Suprapubic skin (tissue), 3 donors: ENCODE results near the gene RSBN1L.

Source experiments
- POLR2A ChIP-seq, 2 donors: fragments of 450-650 bp; IDR thresholded peaks; one replicate each; pipeline ENCODE4 v1.6.1; 2017; ENCODE audit warnings: antibody characterized with exemption in 2 of 2, mild to moderate bottlenecking in 2 of 2, moderate library complexity in 2 of 2
- TF ChIP-seq, protein P1 (sequence below), 2 donors: fragments of 200-600 bp in 1 of 2; fragments of 450-650 bp in 1 of 2; sonication (generic) in 1 of 2; IDR thresholded peaks; one replicate each; pipeline ENCODE4 v1.5.1; 2016 to 2019; ENCODE audit warnings: antibody characterized with exemption in 2 of 2, mild to moderate bottlenecking in 1 of 2, moderate library complexity in 1 of 2

DNA sequence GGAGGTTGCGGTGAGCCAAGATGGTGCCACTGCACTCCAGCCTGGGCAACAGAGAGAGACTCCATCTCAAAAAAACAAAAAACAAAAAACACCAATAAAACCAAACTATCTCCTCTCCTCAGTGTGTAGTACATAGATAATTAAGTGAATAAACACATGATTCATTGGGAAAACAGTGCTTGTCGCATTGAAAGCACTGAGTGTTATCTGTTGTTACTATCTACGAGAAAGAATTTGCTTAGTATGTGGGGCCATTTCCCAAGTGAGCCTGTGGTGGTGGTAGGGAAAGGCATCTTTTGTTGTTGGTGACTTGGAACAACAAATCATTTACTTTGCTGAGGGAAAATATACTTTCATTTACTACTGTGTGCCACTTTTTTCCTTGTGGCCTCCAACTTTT is 42.6 kb downstream of the RSBN1L start:
- TF ChIP-seq, protein P1, sequence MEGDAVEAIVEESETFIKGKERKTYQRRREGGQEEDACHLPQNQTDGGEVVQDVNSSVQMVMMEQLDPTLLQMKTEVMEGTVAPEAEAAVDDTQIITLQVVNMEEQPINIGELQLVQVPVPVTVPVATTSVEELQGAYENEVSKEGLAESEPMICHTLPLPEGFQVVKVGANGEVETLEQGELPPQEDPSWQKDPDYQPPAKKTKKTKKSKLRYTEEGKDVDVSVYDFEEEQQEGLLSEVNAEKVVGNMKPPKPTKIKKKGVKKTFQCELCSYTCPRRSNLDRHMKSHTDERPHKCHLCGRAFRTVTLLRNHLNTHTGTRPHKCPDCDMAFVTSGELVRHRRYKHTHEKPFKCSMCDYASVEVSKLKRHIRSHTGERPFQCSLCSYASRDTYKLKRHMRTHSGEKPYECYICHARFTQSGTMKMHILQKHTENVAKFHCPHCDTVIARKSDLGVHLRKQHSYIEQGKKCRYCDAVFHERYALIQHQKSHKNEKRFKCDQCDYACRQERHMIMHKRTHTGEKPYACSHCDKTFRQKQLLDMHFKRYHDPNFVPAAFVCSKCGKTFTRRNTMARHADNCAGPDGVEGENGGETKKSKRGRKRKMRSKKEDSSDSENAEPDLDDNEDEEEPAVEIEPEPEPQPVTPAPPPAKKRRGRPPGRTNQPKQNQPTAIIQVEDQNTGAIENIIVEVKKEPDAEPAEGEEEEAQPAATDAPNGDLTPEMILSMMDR (IDR thresholded peaks at IDR 0.05) = no peak
- TF ChIP-seq POLR2A (IDR thresholded peaks at IDR 0.05) = no peak
